ENCODE data around the gene TDRD1.

TDRD1 gene

GRCh38 chr10:114175667-114176066, 3.5 kb upstream of the TDRD1 start:
- DNase-seq (ENCODE audit: low read depth in 2 of 2) = no peak

DNA sequence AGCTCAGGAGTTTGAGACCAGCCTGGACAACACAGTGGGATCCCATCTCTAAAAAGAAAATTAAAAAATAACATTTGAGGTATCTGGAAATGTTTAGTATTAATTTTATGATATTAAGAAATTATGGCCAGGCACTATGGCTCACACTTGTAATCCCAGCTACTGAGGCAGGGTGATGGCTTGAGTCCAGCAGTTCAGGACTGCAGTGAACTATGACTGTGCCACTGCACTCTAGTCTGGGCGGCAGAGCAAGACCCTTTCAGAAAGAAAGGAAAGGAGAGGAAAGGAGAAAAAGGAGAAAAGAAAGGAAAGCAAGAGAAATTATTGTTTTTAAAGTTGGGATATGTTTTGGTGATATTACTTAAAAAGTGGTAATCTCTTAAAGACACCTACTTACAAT, 2.6 kb upstream of the TDRD1 start:
- DNase-seq (ENCODE audit: low read depth in 2 of 2) = no peak

DNA sequence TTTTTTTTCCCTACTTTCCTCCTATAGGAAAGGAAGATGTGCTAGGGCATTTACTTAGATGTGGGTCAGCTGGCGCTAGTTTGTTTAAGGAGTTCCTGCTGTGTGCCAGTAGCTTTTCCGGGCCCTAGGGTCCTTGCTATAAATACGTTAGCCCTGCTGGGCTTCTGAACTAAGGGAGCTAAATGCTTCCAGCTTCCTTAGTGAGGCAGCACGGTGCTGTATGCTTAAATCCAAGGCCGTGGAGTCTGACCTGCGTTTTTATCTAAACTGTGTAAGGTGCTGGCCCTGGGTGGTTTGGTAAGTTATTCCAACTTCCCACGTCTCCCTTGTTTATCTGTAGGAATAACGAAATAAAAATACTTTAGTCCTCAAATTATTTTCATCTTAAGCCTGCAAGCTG, 594 bp downstream of the TDRD1 start:
- DNase-seq (ENCODE audit: low read depth in 2 of 2) = no peak

DNA sequence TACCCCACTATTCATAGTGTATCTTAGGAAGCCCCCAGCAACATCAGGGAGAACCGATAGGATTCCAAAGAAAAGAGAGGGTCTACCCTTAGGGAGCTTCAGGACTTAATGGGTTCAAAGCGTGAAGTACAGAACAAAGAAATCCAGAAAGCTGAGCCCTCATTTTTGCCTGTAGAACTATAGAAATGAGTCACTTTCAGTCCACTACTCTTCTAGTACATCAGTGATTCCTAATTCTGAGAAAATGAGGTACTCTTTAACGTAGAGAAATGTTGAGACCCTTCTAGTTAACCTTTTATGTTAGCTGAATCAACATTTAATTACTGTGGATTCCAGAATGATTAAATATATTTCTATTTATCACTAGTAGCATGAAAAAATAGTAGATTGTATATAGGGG, 1.8 kb downstream of the TDRD1 start:
- DNase-seq (ENCODE audit: low read depth in 2 of 2) = no peak

DNA sequence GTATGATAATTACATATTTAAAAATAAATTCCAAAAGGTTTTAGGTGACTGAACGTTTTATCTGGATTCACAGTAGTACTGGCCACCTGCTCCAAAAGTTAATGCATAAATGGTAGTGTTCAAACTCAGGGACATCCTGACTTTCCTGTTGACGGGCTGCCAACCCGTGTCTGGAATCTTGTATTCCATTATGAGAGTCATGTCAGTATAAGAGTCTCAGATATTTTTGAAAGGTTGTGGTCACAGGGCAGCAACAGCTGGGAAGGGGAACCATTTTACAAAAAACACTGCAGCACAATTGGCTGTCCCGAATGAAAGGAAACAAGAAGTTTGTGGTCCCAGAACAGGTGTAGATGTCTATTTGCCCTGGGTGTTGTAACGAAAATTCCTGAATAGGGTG, 2.8 kb downstream of the TDRD1 start:
- DNase-seq (ENCODE audit: low read depth in 2 of 2) = no peak

DNA sequence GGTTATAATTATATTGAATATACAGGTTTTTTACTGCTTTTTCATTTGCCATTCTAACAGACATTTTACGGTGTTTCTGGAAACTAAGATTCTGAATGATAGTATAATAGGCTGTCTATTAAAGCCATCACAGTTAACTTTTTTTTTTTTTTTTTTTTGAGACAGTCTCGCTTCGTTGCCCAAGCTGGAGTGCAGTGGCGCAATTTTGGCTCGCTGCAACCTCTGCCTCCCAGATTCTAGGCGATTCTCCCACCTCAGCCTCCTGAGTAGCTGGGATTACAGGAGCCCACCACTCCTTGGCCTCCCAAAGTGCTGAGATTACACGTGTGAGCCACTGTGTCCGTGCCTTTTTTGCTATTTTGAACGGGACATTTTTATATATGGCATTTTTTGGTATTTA, 4.4 kb downstream of the TDRD1 start:
- no peak for DNase-seq (ENCODE audit: low read depth in 2 of 2)

DNA sequence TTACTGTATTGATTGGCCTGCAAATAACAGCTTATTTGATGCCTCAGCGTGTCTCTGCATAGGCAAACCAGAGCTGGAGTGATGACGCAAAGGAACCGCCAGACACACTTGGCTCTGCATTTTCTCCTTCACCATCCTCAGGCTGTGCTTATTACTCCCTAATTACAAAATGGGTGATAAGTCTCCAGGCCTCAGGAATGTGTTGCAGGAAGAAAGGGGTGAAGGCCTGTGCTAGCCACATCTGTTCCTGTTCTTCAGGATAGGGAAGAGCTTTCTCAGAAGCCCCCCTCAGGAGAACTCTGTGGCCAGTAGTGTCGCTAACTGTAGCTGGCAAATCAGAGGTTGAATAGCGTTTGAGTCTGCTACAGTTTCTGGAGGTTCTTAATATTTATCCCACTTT, 5.1 kb downstream of the TDRD1 start:
- DNase-seq (ENCODE audit: low read depth in 2 of 2) = no peak

GRCh38 chr10:114188001-114188400, 8.8 kb downstream of the TDRD1 start:
- no peak for DNase-seq (ENCODE audit: low read depth in 2 of 2)

DNA sequence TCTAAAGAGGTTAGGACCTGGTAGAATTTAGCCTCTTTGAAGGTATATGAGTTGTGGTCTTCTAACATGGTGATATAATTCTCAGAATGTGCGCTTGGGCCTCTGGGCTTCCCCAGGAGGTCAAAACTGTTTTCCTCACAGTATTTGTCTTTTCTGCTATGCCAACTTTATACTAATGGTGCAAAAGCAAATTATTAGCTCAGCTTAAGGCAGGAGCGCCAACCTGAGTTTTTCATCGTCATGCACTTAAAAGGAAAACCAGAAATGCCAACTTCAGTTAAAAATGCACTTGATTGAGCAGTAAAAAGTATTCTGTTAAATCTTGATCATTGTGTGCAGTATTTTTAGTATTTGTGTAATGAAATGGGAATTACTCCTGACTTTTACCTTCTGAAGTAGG, 9.7 kb downstream of the TDRD1 start:
- DNase-seq (ENCODE audit: low read depth in 2 of 2) = no peak

GRCh38 chr10:114189700-114190099, 10.5 kb downstream of the TDRD1 start:
- DNase-seq (ENCODE audit: low read depth in 2 of 2) = no peak

- DNase-seq (ENCODE audit: low read depth in 2 of 2) = no peak
These were observed 15.9 kb downstream of the TDRD1 start for GRCh38 chr10:114195079-114195478.

- no peak for DNase-seq (ENCODE audit: low read depth in 2 of 2)
These were observed 20.1 kb downstream of the TDRD1 start for GRCh38 chr10:114199239-114199638.

- no peak for DNase-seq (ENCODE audit: low read depth in 2 of 2)
These were observed 23.7 kb downstream of the TDRD1 start for GRCh38 chr10:114202812-114203211.

- no peak for DNase-seq (ENCODE audit: low read depth in 2 of 2)
These were observed 27.7 kb downstream of the TDRD1 start for GRCh38 chr10:114206902-114207301.

GRCh38 chr10:114207349-114207748, 28.2 kb downstream of the TDRD1 start:
- DNase-seq (ENCODE audit: low read depth in 2 of 2) = no peak

- no peak for DNase-seq (ENCODE audit: low read depth in 2 of 2)
These were observed 29.2 kb downstream of the TDRD1 start for GRCh38 chr10:114208351-114208750.

GRCh38 chr10:114212153-114212552, 33.0 kb downstream of the TDRD1 start:
- no peak for DNase-seq (ENCODE audit: low read depth in 2 of 2)

- DNase-seq (ENCODE audit: low read depth in 2 of 2) = no peak
These were observed 35.9 kb downstream of the TDRD1 start for GRCh38 chr10:114215033-114215432.

GRCh38 chr10:114220281-114220680, 41.1 kb downstream of the TDRD1 start:
- DNase-seq (ENCODE audit: low read depth in 2 of 2) = no peak

- no peak for DNase-seq (ENCODE audit: low read depth in 2 of 2)
These were observed 42.1 kb downstream of the TDRD1 start for GRCh38 chr10:114221235-114221634.

DNA sequence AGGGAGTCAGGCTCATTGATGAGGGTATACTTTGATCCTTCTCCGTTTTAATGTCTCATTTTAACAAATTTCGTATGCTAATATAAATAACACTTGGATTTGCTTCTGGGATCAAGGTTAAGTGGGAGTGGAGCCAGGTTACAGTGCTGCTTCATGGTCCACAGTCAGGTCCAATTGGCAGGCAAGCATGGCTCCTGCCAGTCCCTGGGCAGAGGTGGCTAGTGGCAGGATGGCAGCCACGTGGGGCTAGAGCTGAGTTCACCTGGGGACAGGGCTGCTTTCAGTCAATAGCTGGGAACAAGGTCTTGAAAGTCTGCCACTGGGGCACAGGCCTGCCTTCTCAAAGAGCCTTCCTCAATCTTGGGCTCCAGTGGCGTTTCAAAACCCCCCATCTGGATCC, 43.9 kb downstream of the TDRD1 start:
- no peak for DNase-seq (ENCODE audit: low read depth in 2 of 2)

- no peak for DNase-seq (ENCODE audit: low read depth in 2 of 2)
These were observed 49.0 kb downstream of the TDRD1 start for GRCh38 chr10:114228156-114228555.

DNA sequence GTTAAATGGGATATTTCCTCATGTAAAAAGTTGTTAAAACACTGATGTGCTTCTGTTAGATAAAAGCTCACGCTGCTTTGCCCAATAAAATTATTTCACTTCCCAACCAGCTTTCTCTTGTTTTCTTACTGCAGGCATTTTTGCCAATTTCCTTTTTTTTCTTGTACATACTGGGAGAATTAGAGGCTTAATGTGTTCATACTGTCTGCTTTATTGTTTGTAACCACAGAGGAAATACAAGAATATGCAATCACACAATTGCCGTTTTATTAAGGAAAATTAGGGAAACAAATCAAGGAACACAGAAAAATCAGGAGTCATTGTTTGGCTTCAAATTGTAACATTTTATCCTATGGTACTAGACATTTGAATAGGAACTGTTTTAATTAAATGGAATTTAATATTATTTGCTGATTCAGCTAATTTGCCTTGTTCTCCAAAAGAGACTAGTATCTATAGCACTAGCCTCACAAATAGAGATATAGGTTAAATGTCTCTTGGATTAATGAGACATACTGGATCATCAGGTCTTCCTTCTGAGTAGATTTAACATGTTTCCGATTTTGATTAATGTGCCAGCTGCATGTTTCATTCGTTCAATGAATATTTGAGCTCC, 53.5 kb downstream of the TDRD1 start:
- no peak for DNase-seq (ENCODE audit: low read depth in 2 of 2)

- no peak for DNase-seq (ENCODE audit: low read depth in 2 of 2)
These were observed 54.3 kb downstream of the TDRD1 start for GRCh38 chr10:114233482-114233881.

DNA sequence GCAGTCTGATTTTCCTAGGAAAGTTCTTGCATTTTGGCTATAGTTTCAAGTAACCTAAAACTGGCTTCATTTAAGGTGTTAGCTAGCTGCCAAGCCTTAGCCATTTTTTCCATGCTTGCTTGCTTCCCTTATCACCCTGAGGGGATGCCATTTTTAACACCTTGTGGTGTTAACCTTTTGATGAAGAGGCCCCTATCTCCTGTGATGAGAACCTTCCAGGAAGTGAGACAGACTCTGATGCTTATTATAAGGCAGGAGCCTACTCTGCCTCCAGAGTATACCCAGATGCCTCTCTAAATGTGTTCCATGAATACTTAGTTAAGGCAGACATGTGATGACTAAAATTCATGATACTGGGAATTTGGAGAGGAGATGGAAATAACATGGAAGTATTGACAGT, 55.0 kb downstream of the TDRD1 start:
- DNase-seq (ENCODE audit: low read depth in 2 of 2) = no peak

All from stimulated activated CD8-positive, alpha-beta memory T cell treated with anti-CD3 and anti-CD28 coated beads, Interleukin-7, amount 100 ng/mL, for 4 hours (primary cell).